ENCODE measurements around the gene SMIM31.

Gene SMIM31

GRCh38 chr4:164783976-164784375, 30.0 kb downstream of the SMIM31 start:
- in situ Hi-C loops (cut with HindIII; ENCODE audit: low sequenced_read_pairs) = no loop called here

GRCh38 chr4:164789047-164789446, 35.1 kb downstream of the SMIM31 start:
- in situ Hi-C loops (cut with HindIII; ENCODE audit: low sequenced_read_pairs) = no loop called here

- in situ Hi-C loops (cut with HindIII; ENCODE audit: low sequenced_read_pairs) = no loop called here
These were observed 36.3 kb downstream of the SMIM31 start for GRCh38 chr4:164790249-164790648.

DNA sequence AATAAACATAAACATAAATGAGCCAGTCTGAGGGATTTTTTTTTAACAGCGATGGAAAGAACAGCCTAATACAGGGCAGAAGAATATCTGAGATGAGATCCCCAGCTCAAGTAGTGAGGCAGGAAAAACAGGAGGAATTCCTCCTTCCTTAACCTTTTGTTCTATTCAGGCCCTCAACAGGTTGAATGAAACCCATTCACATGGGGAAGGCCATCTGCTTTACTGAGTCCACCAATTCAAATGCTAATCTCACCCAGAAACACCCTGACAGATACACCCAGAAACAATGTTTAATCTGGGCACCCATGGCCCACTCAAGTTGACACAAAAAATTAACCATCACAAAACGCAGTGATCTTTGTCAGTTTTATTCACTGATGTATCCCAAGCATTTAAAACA, 45.5 kb downstream of the SMIM31 start:
- in situ Hi-C loops (cut with HindIII; ENCODE audit: low sequenced_read_pairs) = no loop called here

- in situ Hi-C loops (cut with HindIII; ENCODE audit: low sequenced_read_pairs) = no loop called here
These were observed 46.9 kb downstream of the SMIM31 start for GRCh38 chr4:164800786-164801185.

GRCh38 chr4:164802301-164802901, 48.5 kb downstream of the SMIM31 start:
- in situ Hi-C loops (cut with HindIII; ENCODE audit: low sequenced_read_pairs) = no loop called here

DNA sequence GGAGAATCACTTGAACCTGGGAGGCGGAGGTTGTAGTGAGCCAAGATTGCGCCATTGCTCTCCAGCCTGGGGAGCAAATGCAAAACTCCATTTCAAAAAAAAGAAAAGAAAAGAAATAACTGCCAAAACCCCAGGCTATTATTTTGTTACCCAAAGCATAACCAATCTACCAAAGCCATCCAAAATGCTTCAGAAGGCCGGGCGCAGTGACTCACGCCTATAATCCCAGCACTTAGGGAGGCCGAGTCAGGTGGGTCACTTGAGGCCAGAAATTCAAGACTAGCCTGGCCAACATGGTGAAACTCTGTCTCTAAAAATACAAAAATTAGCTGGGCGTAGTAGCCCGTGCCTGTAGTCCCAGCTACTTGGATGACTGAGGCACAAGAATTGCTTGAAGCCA, 49.8 kb downstream of the SMIM31 start:
- in situ Hi-C loops (cut with HindIII; ENCODE audit: low sequenced_read_pairs) = no loop called here

GRCh38 chr4:164807611-164808010, 53.7 kb downstream of the SMIM31 start:
- in situ Hi-C loops (cut with HindIII; ENCODE audit: low sequenced_read_pairs) = no loop called here

- in situ Hi-C loops (cut with HindIII; ENCODE audit: low sequenced_read_pairs) = no loop called here
These were observed 59.6 kb downstream of the SMIM31 start for GRCh38 chr4:164813554-164813953.

DNA sequence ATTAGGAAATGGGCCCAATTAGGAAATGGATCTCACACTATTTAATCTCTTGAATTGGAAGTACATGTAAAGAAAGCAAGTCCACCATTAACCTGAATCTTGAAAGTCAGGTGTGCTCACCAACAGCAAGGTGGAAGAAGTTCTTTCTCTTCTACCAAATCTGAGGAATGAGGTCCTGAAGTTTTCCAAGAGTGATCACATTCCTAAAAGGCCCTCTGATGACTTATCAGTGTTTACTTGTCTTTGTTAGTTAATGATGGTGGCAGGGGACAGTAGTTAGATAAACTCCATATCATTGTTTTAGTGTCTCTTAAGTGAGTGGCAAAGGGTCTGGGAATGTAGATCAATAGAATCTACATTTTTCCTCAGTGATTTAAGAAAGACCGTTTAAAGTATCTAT, 61.8 kb downstream of the SMIM31 start:
- in situ Hi-C loops (cut with HindIII; ENCODE audit: low sequenced_read_pairs) = no loop called here

DNA sequence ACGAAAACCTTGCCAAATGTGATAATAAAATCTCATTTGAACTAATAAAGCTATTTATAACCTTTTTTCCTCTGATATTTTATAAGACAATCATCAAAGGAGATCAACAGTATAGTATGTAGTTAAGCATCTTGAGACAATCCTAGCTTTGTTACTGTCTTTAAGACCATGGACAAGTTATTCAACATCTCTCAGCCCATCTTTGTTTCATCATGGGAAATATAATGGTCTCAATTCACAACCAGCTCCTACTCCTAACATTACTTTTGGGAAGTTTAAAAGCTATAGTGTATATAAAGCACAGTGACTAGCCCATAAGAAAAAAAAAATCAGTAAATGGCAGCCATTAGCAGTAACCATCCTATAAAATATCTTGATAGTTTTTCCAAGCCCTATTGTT, 65.4 kb downstream of the SMIM31 start:
- in situ Hi-C loops (cut with HindIII; ENCODE audit: low sequenced_read_pairs) = no loop called here

DNA sequence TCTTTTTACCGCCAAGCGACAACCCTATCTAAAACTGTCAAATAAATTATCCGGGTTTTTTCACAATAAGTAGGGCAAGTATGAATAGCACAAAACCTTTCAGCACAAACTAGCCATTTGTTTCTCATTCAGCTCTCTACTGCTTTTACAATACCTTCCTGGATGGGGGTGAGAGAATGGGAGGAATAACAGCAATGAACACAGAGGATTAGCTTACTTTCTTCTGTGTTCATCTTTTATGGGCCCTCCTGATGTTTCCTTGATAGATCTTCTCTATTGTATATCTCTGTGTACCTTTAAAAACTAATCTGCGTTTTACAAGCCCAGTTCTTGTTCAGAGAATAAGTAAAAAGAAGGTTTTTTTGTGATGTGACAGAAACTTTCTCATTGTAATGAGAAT, 67.8 kb downstream of the SMIM31 start:
- in situ Hi-C loops (cut with HindIII; ENCODE audit: low sequenced_read_pairs) = no loop called here

DNA sequence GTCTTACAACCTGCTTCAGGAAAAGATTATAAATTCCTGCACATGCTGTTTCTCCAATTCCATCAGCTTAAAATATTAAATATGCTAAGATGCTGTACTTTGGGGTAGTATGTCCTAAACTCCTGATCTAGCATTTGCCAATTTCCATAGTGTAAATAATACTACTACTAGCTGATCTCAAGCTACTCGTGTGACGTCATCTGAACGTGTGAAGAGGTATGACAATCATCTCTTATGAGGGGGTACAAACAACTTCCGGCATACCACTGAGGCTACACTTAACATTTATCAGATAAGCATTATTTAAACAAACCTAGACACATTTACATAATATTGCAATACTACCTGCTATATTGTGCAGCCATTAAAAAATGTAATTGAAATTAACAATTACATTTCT, 70.7 kb downstream of the SMIM31 start:
- in situ Hi-C loops (cut with HindIII; ENCODE audit: low sequenced_read_pairs) = no loop called here

- in situ Hi-C loops (cut with HindIII; ENCODE audit: low sequenced_read_pairs) = no loop called here
These were observed 75.0 kb downstream of the SMIM31 start for GRCh38 chr4:164828955-164829354.

GRCh38 chr4:164846566-164846965, 92.6 kb downstream of the SMIM31 start:
- in situ Hi-C loops (cut with HindIII; ENCODE audit: low sequenced_read_pairs) = no loop called here

DNA sequence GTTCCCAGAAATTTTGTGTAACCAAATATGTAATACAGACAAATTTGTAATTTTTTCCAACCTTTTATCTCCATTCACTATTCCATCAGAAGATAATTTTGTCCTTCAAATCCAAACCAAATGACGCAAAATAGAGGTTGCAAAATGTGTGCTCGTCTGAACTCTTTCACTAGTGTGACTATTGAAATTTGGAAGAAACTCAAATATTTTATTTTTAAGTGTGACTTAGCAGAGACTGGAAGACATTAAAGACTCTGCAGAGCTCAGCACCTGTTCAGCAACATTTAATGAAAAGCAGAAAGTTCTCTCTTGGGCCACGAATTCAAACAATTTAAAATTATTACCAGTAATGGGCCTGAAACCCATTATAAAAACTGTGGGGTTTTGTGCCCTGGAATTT, 93.1 kb downstream of the SMIM31 start:
- in situ Hi-C loops (cut with HindIII; ENCODE audit: low sequenced_read_pairs) = no loop called here

DNA sequence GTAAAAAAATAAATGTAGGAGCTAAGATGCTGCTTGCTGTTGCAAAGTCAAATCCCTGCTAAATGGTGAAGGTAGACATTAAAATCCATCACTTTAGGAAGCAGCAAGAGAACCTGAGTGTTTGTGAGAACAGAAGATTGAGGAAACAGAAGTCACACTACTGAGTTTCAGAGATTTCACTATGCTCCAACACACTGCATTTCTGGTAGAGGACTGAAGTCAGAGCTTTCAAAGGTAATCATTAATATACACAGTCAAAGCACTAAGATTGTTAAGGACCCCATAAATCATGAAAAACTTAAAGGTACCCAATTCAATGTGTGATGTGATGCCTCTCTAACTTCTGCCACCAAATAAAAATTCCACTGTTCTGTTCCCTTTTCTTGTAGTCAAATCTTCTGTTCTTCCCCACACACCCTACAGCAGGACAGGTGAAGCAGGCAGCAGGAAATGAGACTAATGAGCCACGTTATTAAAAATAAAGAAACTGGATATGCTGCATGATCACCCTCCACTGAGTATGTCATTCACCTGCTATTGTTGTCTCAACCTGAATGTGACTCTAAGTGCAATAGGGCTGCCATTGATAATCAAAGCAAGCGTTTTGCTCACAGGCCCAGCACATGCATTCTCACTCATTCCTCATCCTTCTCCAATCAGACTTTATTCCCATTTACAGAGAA, 94.2 kb downstream of the SMIM31 start:
- in situ Hi-C loops (cut with HindIII; ENCODE audit: low sequenced_read_pairs) = no loop called here

All from DLD1 (cell line).